Colonic mucosa (tissue), 4 donors: Measurements from ENCODE around the gene NCOA3. TPM values are rescaled to one million over a fixed set of nuclear protein-coding genes. Genes with fewer than 3 reads are reported as not detected.

Source experiments
- DNase-seq: peaks from one replicate; pipeline ENCODE4 v3.0.0-alpha.2; 2020
- H3K27ac ChIP-seq: fragments of 200-600 bp; one replicate; pipeline ENCODE4 v1.8.0; 2021
- H3K27me3 ChIP-seq: fragments of 200-600 bp; one replicate; pipeline ENCODE4 v1.8.0; 2021
- H3K36me3 ChIP-seq: fragments of 200-600 bp; one replicate; pipeline ENCODE4 v1.8.0; 2021
- H3K4me1 ChIP-seq: fragments of 200-600 bp; one replicate; pipeline ENCODE4 v1.8.0; 2021; ENCODE audit warnings: mild to moderate bottlenecking
- H3K4me3 ChIP-seq: fragments of 200-600 bp; one replicate; pipeline ENCODE4 v1.8.0; 2021
- H3K9ac ChIP-seq, 2 donors: one replicate each; pipeline ENCODE4 v1.7.0; 2013; ENCODE audit warnings: control low read depth in 2 of 2, low read depth in 2 of 2, low read length in 2 of 2
- H3K9me3 ChIP-seq: fragments of 200-600 bp; one replicate; pipeline ENCODE4 v1.8.0; 2021
- CTCF ChIP-seq: fragments of 200-600 bp; IDR thresholded peaks from one replicate; pipeline ENCODE4 v1.8.0; 2022; ENCODE audit warnings: antibody characterized with exemption, mild to moderate bottlenecking
- intact Hi-C: fragments of 100-400 bp; cut with DNase I; formaldehyde crosslinking; loops from one replicate; pipeline ENCODE4 v1.14.1; 2022
- total RNA-seq, 2 donors: library from RNA; stranded (reverse); fragmentation: NEBNext Ultra II Directional in 1 of 2; extraction: Animal tissue kit (Norgen Biotek cat#: 25700) in 1 of 2; gene quantifications; one replicate each; pipeline ENCODE4 v1.2.1, GENCODE V29; 2021
- donor health status: healthy.
- donor health status: DM: no; HTN: no; CAD: no.
- donor health status: DM: no; HTN: no; CAD: no.

NCOA3 gene
- total RNA-seq, 2 donors from 2014 or later: 17.1 to 24.2 TPM

GRCh38 chr20:47618479-47618878 lies 116.8 kb downstream of the NCOA3 start:
- Histone ChIP-seq H3K27me3 (no peaks in the 10 kb centered on the region), H3K9me3 (no peaks in the 10 kb centered on the region), H3K9ac (no peak overlapping the region), H3K36me3 (no peaks in the 10 kb centered on the region), H3K4me3 (no peak overlapping the region), H3K27ac (no peak overlapping the region), H3K4me1 (no peaks in the 10 kb centered on the region)
- DNase-seq: no peak
- intact Hi-C loops: no loop called here
- TF ChIP-seq CTCF: no peak

GRCh38 chr20:47620808-47621805 lies 119.4 kb downstream of the NCOA3 start:
- Histone ChIP-seq H3K4me1 (no peaks in the 10 kb centered on the region), H3K36me3 (no peaks in the 10 kb centered on the region), H3K9me3 (no peaks in the 10 kb centered on the region), H3K9ac (no peak overlapping the region), H3K4me3 (no peak overlapping the region), H3K27me3 (no peaks in the 10 kb centered on the region), H3K27ac (no peak overlapping the region)
- peak; percentile 86 for TF ChIP-seq CTCF
- intact Hi-C loops: loop anchor here (5.0 to 10.0 kb wide), 4 partner anchors 116 to 414 kb away; partner anchors contain the start of gene NCOA3
- DNase-seq: no peak

- TF ChIP-seq CTCF: no peak
- Histone ChIP-seq H3K27ac (no peak overlapping the region), H3K9me3 (no peaks in the 10 kb centered on the region), H3K9ac (no peak overlapping the region), H3K4me1 (no peaks in the 10 kb centered on the region), H3K36me3 (no peaks in the 10 kb centered on the region), H3K4me3 (no peak overlapping the region), H3K27me3 (no peaks in the 10 kb centered on the region)
- intact Hi-C loops: loop anchor here (5.0 to 10.0 kb wide), 4 partner anchors 117 to 415 kb away; partner anchors contain the start of gene NCOA3
- no peak for DNase-seq
Observed at GRCh38 chr20:47622118-47622665, 120.5 kb downstream of the NCOA3 start.

GRCh38 chr20:47623206-47623605 lies 121.5 kb downstream of the NCOA3 start:
- Histone ChIP-seq H3K9me3 (no peaks in the 10 kb centered on the region), H3K27ac (no peak overlapping the region), H3K27me3 (no peaks in the 10 kb centered on the region), H3K4me3 (no peak overlapping the region), H3K36me3 (no peaks in the 10 kb centered on the region), H3K9ac (no peak overlapping the region), H3K4me1 (no peaks in the 10 kb centered on the region)
- no peak for DNase-seq
- intact Hi-C loops: loop anchor here (5.0 to 10.0 kb wide), 4 partner anchors 118 to 416 kb away; partner anchors contain the start of gene NCOA3
- TF ChIP-seq CTCF: no peak

DNA sequence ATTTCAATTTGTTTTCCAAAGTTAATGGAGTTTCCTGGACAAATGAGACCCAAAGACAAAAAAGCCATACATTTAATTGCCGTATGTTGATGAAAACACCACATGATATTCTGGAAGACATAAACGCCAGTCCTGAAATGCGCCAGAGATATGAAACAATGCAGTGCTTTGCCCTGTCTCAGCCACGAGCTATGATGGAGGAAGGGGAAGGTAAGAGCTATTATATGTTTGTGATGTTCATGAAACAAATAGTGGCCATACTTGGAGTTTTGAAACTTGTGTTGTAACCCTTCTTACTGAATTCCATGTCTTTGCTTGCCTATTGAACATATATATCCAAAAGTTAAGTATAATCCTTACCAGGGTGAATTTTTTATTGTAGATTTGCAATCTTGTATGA lies 125.9 kb downstream of the NCOA3 start:
- no peak for TF ChIP-seq CTCF

More for the DNA sequence above, 125.9 kb downstream of the NCOA3 start:
- no peaks in the 10 kb centered on the region for H3K27me3 ChIP-seq
- no peaks in the 10 kb centered on the region for H3K9me3 ChIP-seq
- no peak overlapping the region for H3K4me3 ChIP-seq
- H3K9ac ChIP-seq: no peak overlapping the region
- H3K36me3 ChIP-seq: no peaks in the 10 kb centered on the region
- H3K4me1 ChIP-seq: no peaks in the 10 kb centered on the region
- intact Hi-C loops: loop anchor here (10.0 kb wide), 2 partner anchors 123 to 353 kb away; partner anchors contain the start of gene NCOA3
- H3K27ac ChIP-seq: no peak overlapping the region
- no peak for DNase-seq
